Stimulated activated CD8-positive, alpha-beta memory T cell treated with anti-CD3 and anti-CD28 coated beads, Interleukin-12 subunit alpha, Interleukin-12 subunit beta, amount 100 ng/mL, for 4 hours (primary cell): ENCODE data around the gene FGF5.

ENCODE experiments used
- DNase-seq: peaks from one replicate; pipeline ENCODE4 v3.0.0-alpha.2; 2020; ENCODE audit warnings: low read depth

Gene FGF5

DNA sequence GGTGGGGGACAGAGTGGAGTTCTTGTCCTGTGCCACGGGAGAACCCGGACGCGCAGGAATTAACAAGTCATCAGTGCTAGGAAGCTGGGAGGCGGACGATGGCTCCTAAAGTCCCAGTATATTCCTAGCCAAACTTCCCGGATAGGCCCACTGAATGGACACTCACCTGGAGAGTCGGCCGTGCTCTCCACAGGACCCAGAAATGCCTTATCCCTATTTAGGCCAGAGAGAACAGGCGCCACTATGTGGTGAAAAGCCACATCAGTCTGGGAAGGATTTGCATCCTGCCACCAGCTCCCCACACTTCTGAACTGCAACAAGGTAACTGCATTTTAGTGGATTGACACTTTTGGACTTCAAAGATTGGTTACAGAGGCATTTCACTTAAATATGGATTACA lies 70.1 kb downstream of the FGF5 start:
- DNase-seq = no peak

DNA sequence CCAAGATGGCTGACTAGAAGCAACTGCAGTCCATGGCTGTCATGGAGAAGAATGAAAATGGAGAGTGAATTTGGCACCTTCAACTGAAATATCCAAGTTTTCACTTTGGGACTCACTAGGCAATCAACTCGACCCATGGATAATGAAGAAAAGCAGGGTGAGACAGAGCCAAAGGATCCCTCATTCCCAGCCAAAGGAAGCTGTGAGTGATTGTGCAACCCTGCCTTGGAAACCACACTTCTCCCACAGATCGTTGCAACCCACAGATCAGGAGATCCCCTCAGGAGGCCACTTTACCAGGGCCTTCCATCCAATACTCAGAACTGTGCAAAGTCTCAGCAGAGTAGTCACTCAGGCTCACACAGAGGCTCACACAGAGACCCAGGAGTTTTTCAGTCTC lies 73.6 kb downstream of the FGF5 start:
- no peak for DNase-seq
